HG03066 (cell line): ENCODE measurements around the gene DTNBP1.

ENCODE experiments used
- ATAC-seq: cut with Tn5 transposase; IDR thresholded peaks from one replicate; pipeline ENCODE4 v1.9.1; 2021; ENCODE audit warnings: low read depth; ENCODE audit not compliant: unreplicated experiment

The DTNBP1 gene

GRCh38 chr6:15627821-15628220 is 35.0 kb downstream of the DTNBP1 start:
- no peak for ATAC-seq

- ATAC-seq: no peak
These were observed 35.8 kb downstream of the DTNBP1 start for GRCh38 chr6:15626878-15627674.

- no peak for ATAC-seq
These were observed 36.7 kb downstream of the DTNBP1 start for GRCh38 chr6:15626160-15626559.

- ATAC-seq: no peak
These were observed 39.3 kb downstream of the DTNBP1 start for GRCh38 chr6:15623276-15624116.

GRCh38 chr6:15622045-15622740 is 40.6 kb downstream of the DTNBP1 start:
- ATAC-seq: no peak

- peak; percentile 95 for ATAC-seq
These were observed 41.4 kb downstream of the DTNBP1 start for GRCh38 chr6:15621203-15622044.

- ATAC-seq: no peak
These were observed 42.2 kb downstream of the DTNBP1 start for GRCh38 chr6:15620611-15621010.

- no peak for ATAC-seq
These were observed 43.5 kb downstream of the DTNBP1 start for GRCh38 chr6:15619330-15619729.

- no peak for ATAC-seq
These were observed 44.1 kb downstream of the DTNBP1 start for GRCh38 chr6:15618685-15619084.

GRCh38 chr6:15616261-15616660 is 46.6 kb downstream of the DTNBP1 start:
- ATAC-seq: no peak

GRCh38 chr6:15615802-15616201 is 47.0 kb downstream of the DTNBP1 start:
- peak; percentile 72 for ATAC-seq

GRCh38 chr6:15614277-15614676 is 48.6 kb downstream of the DTNBP1 start:
- ATAC-seq: no peak

- no peak for ATAC-seq
These were observed 54.4 kb downstream of the DTNBP1 start for GRCh38 chr6:15608396-15608795.

- no peak for ATAC-seq
These were observed 55.2 kb downstream of the DTNBP1 start for GRCh38 chr6:15607603-15608002.

GRCh38 chr6:15606347-15606746 is 56.5 kb downstream of the DTNBP1 start:
- ATAC-seq: no peak

GRCh38 chr6:15604843-15605242 is 58.0 kb downstream of the DTNBP1 start:
- no peak for ATAC-seq

GRCh38 chr6:15602154-15602553 is 60.7 kb downstream of the DTNBP1 start:
- no peak for ATAC-seq

- no peak for ATAC-seq
These were observed 64.5 kb downstream of the DTNBP1 start for GRCh38 chr6:15598273-15598798.

- no peak for ATAC-seq
These were observed 66.5 kb downstream of the DTNBP1 start for GRCh38 chr6:15596186-15596896.
